Osteocyte (in vitro differentiated cells): ENCODE results near the gene SPAG17. TPM values are rescaled to one million over a fixed set of nuclear protein-coding genes. Genes with fewer than 3 reads are reported as not detected.

Source experiments
- DNase-seq: peaks from one replicate; pipeline ENCODE4 v3.0.0; 2021; ENCODE audit warnings: mixed read lengths; ENCODE audit not compliant: unreplicated experiment; ENCODE audit errors: extremely low spot score
- H3K27ac Mint-ChIP-seq: one replicate; pipeline ENCODE4 v1.8.0; 2021; ENCODE audit warnings: mild to moderate bottlenecking, mixed read lengths; ENCODE audit not compliant: unreplicated experiment
- H3K27me3 Mint-ChIP-seq: one replicate; pipeline ENCODE4 v1.8.0; 2021; ENCODE audit warnings: mixed read lengths; ENCODE audit not compliant: unreplicated experiment
- H3K36me3 Mint-ChIP-seq: one replicate; pipeline ENCODE4 v1.8.0; 2021; ENCODE audit warnings: mixed read lengths; ENCODE audit not compliant: unreplicated experiment
- H3K4me1 Mint-ChIP-seq: one replicate; pipeline ENCODE4 v1.8.0; 2021; ENCODE audit warnings: mixed read lengths; ENCODE audit not compliant: unreplicated experiment
- H3K4me3 Mint-ChIP-seq: one replicate; pipeline ENCODE4 v1.8.0; 2021; ENCODE audit warnings: mild to moderate bottlenecking, moderate library complexity, mixed read lengths; ENCODE audit not compliant: unreplicated experiment
- H3K9me3 Mint-ChIP-seq: one replicate; pipeline ENCODE4 v1.8.0; 2021; ENCODE audit warnings: mixed read lengths; ENCODE audit not compliant: unreplicated experiment
- total RNA-seq: library from RNA; stranded (reverse); gene quantifications from 2 replicates; pipeline ENCODE4 v1.2.1, GENCODE V29; 2021
- TF ChIP-seq, protein P1 (sequence below): fragments of 200-600 bp; sonication (generic); IDR thresholded peaks from 2 replicates; pipeline ENCODE4 v1.5.0; 2021; ENCODE audit warnings: antibody characterized with exemption, mild to moderate bottlenecking, moderate library complexity

SPAG17 gene
- total RNA-seq, 1 donor from 2014 or later, result not detected

DNA sequence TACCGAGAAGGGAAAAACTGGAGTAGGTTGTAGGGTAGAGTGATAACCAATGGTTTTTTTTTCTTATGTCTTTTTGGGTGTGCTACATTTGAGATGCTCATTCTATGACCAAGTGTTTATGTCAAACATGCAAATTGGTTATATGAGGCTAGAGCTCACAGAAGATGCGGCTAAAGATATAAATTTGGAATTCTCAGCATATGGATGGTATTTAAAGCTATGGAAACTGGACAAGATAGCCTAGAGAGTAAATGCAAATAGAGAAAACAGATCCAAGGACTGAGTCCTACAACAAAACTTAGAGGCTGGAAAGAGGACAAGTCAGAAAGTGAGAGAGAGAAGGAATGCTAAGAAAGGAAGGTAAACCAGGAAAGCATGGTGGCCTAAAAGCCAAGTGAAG lies 263.0 kb downstream of the SPAG17 start:
- peaks cover 24% of the 10 kb centered on the region for H3K36me3 Mint-ChIP-seq
- no peaks in the 10 kb centered on the region for H3K27me3 Mint-ChIP-seq
- TF ChIP-seq, protein P1, sequence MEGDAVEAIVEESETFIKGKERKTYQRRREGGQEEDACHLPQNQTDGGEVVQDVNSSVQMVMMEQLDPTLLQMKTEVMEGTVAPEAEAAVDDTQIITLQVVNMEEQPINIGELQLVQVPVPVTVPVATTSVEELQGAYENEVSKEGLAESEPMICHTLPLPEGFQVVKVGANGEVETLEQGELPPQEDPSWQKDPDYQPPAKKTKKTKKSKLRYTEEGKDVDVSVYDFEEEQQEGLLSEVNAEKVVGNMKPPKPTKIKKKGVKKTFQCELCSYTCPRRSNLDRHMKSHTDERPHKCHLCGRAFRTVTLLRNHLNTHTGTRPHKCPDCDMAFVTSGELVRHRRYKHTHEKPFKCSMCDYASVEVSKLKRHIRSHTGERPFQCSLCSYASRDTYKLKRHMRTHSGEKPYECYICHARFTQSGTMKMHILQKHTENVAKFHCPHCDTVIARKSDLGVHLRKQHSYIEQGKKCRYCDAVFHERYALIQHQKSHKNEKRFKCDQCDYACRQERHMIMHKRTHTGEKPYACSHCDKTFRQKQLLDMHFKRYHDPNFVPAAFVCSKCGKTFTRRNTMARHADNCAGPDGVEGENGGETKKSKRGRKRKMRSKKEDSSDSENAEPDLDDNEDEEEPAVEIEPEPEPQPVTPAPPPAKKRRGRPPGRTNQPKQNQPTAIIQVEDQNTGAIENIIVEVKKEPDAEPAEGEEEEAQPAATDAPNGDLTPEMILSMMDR, result no peak

GRCh38 chr1:117919376-117919775 lies 265.7 kb downstream of the SPAG17 start:
- TF ChIP-seq, protein P1, result no peak
- H3K9me3 Mint-ChIP-seq, result no peaks in the 10 kb centered on the region
- H3K4me3 Mint-ChIP-seq, result no peak overlapping the region
- no peaks in the 10 kb centered on the region for H3K27me3 Mint-ChIP-seq
- H3K36me3 Mint-ChIP-seq, result peaks cover 44% of the 10 kb centered on the region
- peaks cover under 1% of the 10 kb centered on the region for H3K4me1 Mint-ChIP-seq
- DNase-seq, result no peak
- H3K27ac Mint-ChIP-seq, result no peak overlapping the region

More for the DNA sequence above, 263.0 kb downstream of the SPAG17 start:
- no peaks in the 10 kb centered on the region for H3K9me3 Mint-ChIP-seq
- no peak for DNase-seq
- H3K4me1 Mint-ChIP-seq, result peaks cover under 1% of the 10 kb centered on the region
- H3K4me3 Mint-ChIP-seq, result no peak overlapping the region
- H3K27ac Mint-ChIP-seq, result no peak overlapping the region

- Mint-ChIP-seq H3K4me1 (peaks cover 3% of the 10 kb centered on the region), H3K36me3 (peaks cover 49% of the 10 kb centered on the region), H3K27ac (no peak overlapping the region), H3K4me3 (no peak overlapping the region), H3K27me3 (no peaks in the 10 kb centered on the region), H3K9me3 (no peaks in the 10 kb centered on the region)
- DNase-seq, result no peak
- TF ChIP-seq, protein P1, result no peak
Measured at GRCh38 chr1:117911051-117911450, 274.0 kb downstream of the SPAG17 start.

DNA sequence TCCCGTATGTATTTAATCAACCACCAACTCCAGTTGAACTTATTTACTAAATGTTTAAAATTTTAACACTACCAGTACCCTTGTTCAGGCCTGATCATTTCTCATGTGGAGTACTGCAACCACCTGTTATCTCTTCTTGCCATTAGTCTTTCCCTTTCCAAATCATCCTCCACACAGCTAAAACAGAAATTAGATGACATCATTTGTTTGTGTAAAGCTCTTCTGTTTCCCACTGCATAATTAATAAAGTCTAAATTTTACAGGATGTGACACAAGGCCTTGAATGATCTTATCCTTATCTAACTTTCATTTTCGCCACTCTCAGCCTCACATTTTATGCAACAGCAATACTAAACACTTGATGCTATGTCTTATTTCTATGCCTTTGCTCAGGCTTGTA lies 280.0 kb downstream of the SPAG17 start:
- H3K4me1 Mint-ChIP-seq, result no peaks in the 10 kb centered on the region
- no peak for DNase-seq
- TF ChIP-seq, protein P1, result no peak
- H3K27me3 Mint-ChIP-seq, result no peaks in the 10 kb centered on the region
- H3K9me3 Mint-ChIP-seq, result no peaks in the 10 kb centered on the region
- H3K36me3 Mint-ChIP-seq, result peaks cover 50% of the 10 kb centered on the region
- H3K4me3 Mint-ChIP-seq, result no peak overlapping the region
- H3K27ac Mint-ChIP-seq, result no peak overlapping the region

- H3K4me3 Mint-ChIP-seq, result no peak overlapping the region
Measured at GRCh38 chr1:117904485-117904884, 280.5 kb downstream of the SPAG17 start.

More at GRCh38 chr1:117904485-117904884, 280.5 kb downstream of the SPAG17 start:
- Mint-ChIP-seq H3K9me3 (no peaks in the 10 kb centered on the region), H3K36me3 (peaks cover 51% of the 10 kb centered on the region), H3K27me3 (no peaks in the 10 kb centered on the region), H3K4me1 (no peaks in the 10 kb centered on the region), H3K27ac (no peak overlapping the region)
- TF ChIP-seq, protein P1, result no peak
- no peak for DNase-seq
